ENCODE measurements around the gene SPAG16.

The SPAG16 gene

GRCh38 chr2:213723041-213723560 is 438.8 kb downstream of the SPAG16 start:
- H2AFZ ChIP-seq (ENCODE audit: low read length), result no peak overlapping the region
- H3F3A ChIP-seq (ENCODE audit: low read depth), result no peaks in the 10 kb centered on the region
- TF ChIP-seq EZH2phosphoT487 (IDR thresholded peaks at IDR 0.05; ENCODE audit: borderline replicate concordance), result no peak
- TF ChIP-seq CTCF (conservative IDR thresholded peaks at IDR 0.05; ENCODE audit: low read length), result no peak
- H3K4me2 ChIP-seq (ENCODE audit: low read depth, low read length, poor library complexity, severe bottlenecking), result no peak overlapping the region
- no peak overlapping the region for H3K9ac ChIP-seq (ENCODE audit: low read depth, low read length, poor library complexity, severe bottlenecking)
- H3K9me3 ChIP-seq (ENCODE audit: insufficient read depth, low read depth, low read length), result no peaks in the 10 kb centered on the region
- no peaks in the 10 kb centered on the region for H3K36me3 ChIP-seq (ENCODE audit: insufficient read depth, low read length)
- H4K20me1 ChIP-seq (ENCODE audit: insufficient read depth, low read length, poor library complexity, severe bottlenecking), result no peaks in the 10 kb centered on the region
- no peak overlapping the region for H3K4me3 ChIP-seq (ENCODE audit: low read length, poor library complexity, severe bottlenecking)
- H3K9me2 ChIP-seq (replicated peaks; ENCODE audit: low read depth, low read length), result no peaks in the 10 kb centered on the region
- H3K4me1 ChIP-seq (ENCODE audit: insufficient read depth, low read length, poor library complexity, severe bottlenecking), result peaks cover 4% of the 10 kb centered on the region
- no peaks in the 10 kb centered on the region for H3K27me3 ChIP-seq (ENCODE audit: insufficient read depth, low read length, poor library complexity, severe bottlenecking)
- no peaks in the 10 kb centered on the region for H3K79me2 ChIP-seq (ENCODE audit: insufficient read depth, low read length)

- Histone ChIP-seq H3K9me3 (ENCODE audit: insufficient read depth, low read depth, low read length) (no peaks in the 10 kb centered on the region), H3K4me1 (ENCODE audit: insufficient read depth, low read length, poor library complexity, severe bottlenecking) (peaks cover 4% of the 10 kb centered on the region), H3K36me3 (ENCODE audit: insufficient read depth, low read length) (no peaks in the 10 kb centered on the region), H3K9me2 (replicated peaks; ENCODE audit: low read depth, low read length) (no peaks in the 10 kb centered on the region), H3K9ac (ENCODE audit: low read depth, low read length, poor library complexity, severe bottlenecking) (no peak overlapping the region), H3K79me2 (ENCODE audit: insufficient read depth, low read length) (no peaks in the 10 kb centered on the region), H3K27me3 (ENCODE audit: insufficient read depth, low read length, poor library complexity, severe bottlenecking) (no peaks in the 10 kb centered on the region), H3F3A (ENCODE audit: low read depth) (no peaks in the 10 kb centered on the region), H3K4me3 (ENCODE audit: low read length, poor library complexity, severe bottlenecking) (no peak overlapping the region), H2AFZ (ENCODE audit: low read length) (no peak overlapping the region), H3K4me2 (ENCODE audit: low read depth, low read length, poor library complexity, severe bottlenecking) (no peak overlapping the region), H4K20me1 (ENCODE audit: insufficient read depth, low read length, poor library complexity, severe bottlenecking) (no peaks in the 10 kb centered on the region)
- TF ChIP-seq EZH2phosphoT487 (IDR thresholded peaks at IDR 0.05; ENCODE audit: borderline replicate concordance) (no peak), CTCF (conservative IDR thresholded peaks at IDR 0.05; ENCODE audit: low read length) (no peak)
Measured at GRCh38 chr2:213723707-213724106, 439.4 kb downstream of the SPAG16 start.

- H3K4me2 ChIP-seq (ENCODE audit: low read depth, low read length, poor library complexity, severe bottlenecking), result no peak overlapping the region
- no peaks in the 10 kb centered on the region for H4K20me1 ChIP-seq (ENCODE audit: insufficient read depth, low read length, poor library complexity, severe bottlenecking)
- no peak overlapping the region for H3K9ac ChIP-seq (ENCODE audit: low read depth, low read length, poor library complexity, severe bottlenecking)
- H3K36me3 ChIP-seq (ENCODE audit: insufficient read depth, low read length), result no peaks in the 10 kb centered on the region
- no peak overlapping the region for H2AFZ ChIP-seq (ENCODE audit: low read length)
- no peak for TF ChIP-seq EZH2phosphoT487 (IDR thresholded peaks at IDR 0.05; ENCODE audit: borderline replicate concordance)
- TF ChIP-seq CTCF (conservative IDR thresholded peaks at IDR 0.05; ENCODE audit: low read length), result no peak
- no peaks in the 10 kb centered on the region for H3K9me2 ChIP-seq (replicated peaks; ENCODE audit: low read depth, low read length)
- H3K79me2 ChIP-seq (ENCODE audit: insufficient read depth, low read length), result no peaks in the 10 kb centered on the region
- H3K9me3 ChIP-seq (ENCODE audit: insufficient read depth, low read depth, low read length), result no peaks in the 10 kb centered on the region
- H3K27me3 ChIP-seq (ENCODE audit: insufficient read depth, low read length, poor library complexity, severe bottlenecking), result no peaks in the 10 kb centered on the region
- no peaks in the 10 kb centered on the region for H3F3A ChIP-seq (ENCODE audit: low read depth)
- peaks cover 4% of the 10 kb centered on the region for H3K4me1 ChIP-seq (ENCODE audit: insufficient read depth, low read length, poor library complexity, severe bottlenecking)
- H3K4me3 ChIP-seq (ENCODE audit: low read length, poor library complexity, severe bottlenecking), result no peak overlapping the region
Measured at GRCh38 chr2:213726101-213726500, 441.8 kb downstream of the SPAG16 start.
